PC-3 (cell line): ENCODE results near the gene DAND5. TPM values are rescaled to one million over a fixed set of nuclear protein-coding genes. Genes with fewer than 3 reads are reported as not detected.

Experiments
- ATAC-seq: fragments of 200-7000 bp; cut with Tn5 transposase; 2 replicates; pipeline ENCODE4 v1.9.1; 2020; ENCODE audit warnings: mild to moderate bottlenecking, moderate library complexity
- BruUV-seq: library from RNA; stranded (reverse); fragments of 400-500 nt; replicated peaks from 2 replicates; lab custom pipeline; 2021; lab: Mats Ljungman, UMichigan
- CTCF ChIA-PET: fragments of 300-600 bp; sonication (Branson Sonifier 250); formaldehyde crosslinking; loops from one replicate; lab custom pipeline; 2022; ENCODE audit warnings: antibody characterized with exemption; lab: Charles Lee
- POLR2A ChIA-PET: fragments of 300-600 bp; sonication (Branson Sonifier 250); formaldehyde crosslinking; loops from one replicate; lab custom pipeline; 2022; ENCODE audit warnings: antibody characterized with exemption; ENCODE audit not compliant: unreplicated experiment; lab: Charles Lee
- DNase-seq: peaks from one replicate; pipeline ENCODE4 v3.0.0-alpha.2; 2015
- H2AFZ ChIP-seq: fragments of 300-600 bp; sonication (generic); 2 replicates; pipeline ENCODE4 v1.6.0; 2016; ENCODE audit warnings: antibody characterized with exemption, low read length
- H3F3A ChIP-seq: fragments of 300-600 bp; sonication (generic); one replicate; pipeline ENCODE4 v1.6.0; 2017; ENCODE audit warnings: antibody characterized with exemption, low read length, control low read depth, mild to moderate bottlenecking; ENCODE audit not compliant: unreplicated experiment
- H3K27ac ChIP-seq: fragments of 300-600 bp; sonication (generic); 2 replicates; pipeline ENCODE4 v1.5.1; 2016; ENCODE audit warnings: mild to moderate bottlenecking, low read length
- H3K27me3 ChIP-seq: fragments of 300-600 bp; sonication (generic); 2 replicates; pipeline ENCODE4 v1.6.1; 2016; ENCODE audit warnings: low read length, mixed read lengths
- H3K36me3 ChIP-seq: fragments of 300-600 bp; sonication (generic); 2 replicates; pipeline ENCODE4 v1.6.1; 2016; ENCODE audit warnings: low read depth, mixed run types, low read length, mixed read lengths
- H3K4me1 ChIP-seq: fragments of 300-600 bp; sonication (generic); 2 replicates; pipeline ENCODE4 v1.5.1; 2016; ENCODE audit warnings: low read length; ENCODE audit not compliant: insufficient read depth
- H3K4me2 ChIP-seq: fragments of 300-600 bp; sonication (generic); 2 replicates; pipeline ENCODE4 v1.6.0; 2016; ENCODE audit warnings: low read length
- H3K4me3 ChIP-seq: fragments of 300-600 bp; sonication (generic); 2 replicates; pipeline ENCODE4 v1.5.1; 2016; ENCODE audit warnings: mild to moderate bottlenecking, low read length, mixed read lengths
- H3K79me2 ChIP-seq: fragments of 300-600 bp; sonication (generic); 2 replicates; pipeline ENCODE4 v1.6.1; 2017; ENCODE audit warnings: low read length, mixed read lengths
- H3K9ac ChIP-seq: fragments of 300-600 bp; sonication (generic); 2 replicates; pipeline ENCODE4 v1.6.0; 2016; ENCODE audit warnings: mild to moderate bottlenecking, low read length
- H3K9me2 ChIP-seq: fragments of 300-600 bp; sonication (generic); replicated peaks from 2 replicates; pipeline ENCODE4 v1.6.1; 2016; ENCODE audit warnings: mixed run types, low read length, mixed read lengths
- H3K9me3 ChIP-seq: fragments of 300-600 bp; sonication (generic); 2 replicates; pipeline ENCODE4 v1.6.1; 2016; ENCODE audit warnings: low read length, mixed read lengths
- H4K20me1 ChIP-seq: fragments of 300-600 bp; sonication (generic); 2 replicates; pipeline ENCODE4 v1.6.1; 2016; ENCODE audit warnings: low read length, mixed read lengths
- CTCF ChIP-seq: fragments of 300-600 bp; sonication (generic); conservative IDR thresholded peaks from 2 replicates; pipeline ENCODE4 v1.5.1; 2017; ENCODE audit warnings: antibody characterized with exemption, low read depth, mild to moderate bottlenecking, low read length
- EZH2 ChIP-seq: fragments of 300-600 bp; sonication (generic); IDR thresholded peaks from one replicate; pipeline ENCODE4 v1.6.1; 2017; ENCODE audit warnings: antibody characterized with exemption, mild to moderate bottlenecking, low read length; ENCODE audit not compliant: unreplicated experiment
- EZH2phosphoT487 ChIP-seq: fragments of 300-600 bp; sonication (generic); IDR thresholded peaks from 2 replicates; pipeline ENCODE4 v1.6.1; 2018; ENCODE audit warnings: mild to moderate bottlenecking, antibody characterized with exemption, low read length, borderline replicate concordance
- intact Hi-C: fragments of 100-400 bp; cut with micrococcal nuclease; formaldehyde crosslinking; loops from 2 replicates; pipeline ENCODE4 v1.9.0; 2023
- total RNA-seq: library from RNA; depleted of rRNA; stranded (reverse); fragments of >200 nt; gene quantifications from 2 replicates; pipeline ENCODE4 v1.2.3, GENCODE V29; 2014

The DAND5 gene
- total RNA-seq, 1 experiment from 2014 or later: 0.55 TPM

- no peak for TF ChIP-seq EZH2phosphoT487
- TF ChIP-seq CTCF: no peak
- no peak for TF ChIP-seq EZH2
- no peaks in the 10 kb centered on the region for H4K20me1 ChIP-seq
- BruUV-seq: no TSS peak
- no peaks in the 10 kb centered on the region for H3K27me3 ChIP-seq
- ATAC-seq (no peak), DNase-seq (no peak)
- H2AFZ ChIP-seq: no peak overlapping the region
- H3K27ac ChIP-seq: no peak overlapping the region
- intact Hi-C loops: no loop called here
- no peaks in the 10 kb centered on the region for H3K36me3 ChIP-seq
- H3K9me3 ChIP-seq: no peaks in the 10 kb centered on the region
- no peaks in the 10 kb centered on the region for H3K79me2 ChIP-seq
- POLR2A ChIA-PET: no interaction called here
- H3K4me2 ChIP-seq: no peak overlapping the region
- no peaks in the 10 kb centered on the region for H3F3A ChIP-seq
- no peak overlapping the region for H3K4me3 ChIP-seq
- no peaks in the 10 kb centered on the region for H3K9me2 ChIP-seq
- CTCF ChIA-PET: no interaction called here
- no peaks in the 10 kb centered on the region; the same call in 1 of the 2 replicates for H3K4me1 ChIP-seq
- H3K9ac ChIP-seq: no peak overlapping the region
These were observed 869 bp downstream of the DAND5 start for GRCh38 chr19:12970070-12970820.

- H3K9ac ChIP-seq: no peak overlapping the region
- no peak overlapping the region for H2AFZ ChIP-seq
- H3K4me1 ChIP-seq: no peaks in the 10 kb centered on the region
- CTCF ChIA-PET: no interaction called here
- BruUV-seq: no TSS peak
- no peaks in the 10 kb centered on the region for H4K20me1 ChIP-seq
- ATAC-seq (no peak), DNase-seq (no peak)
- no peaks in the 10 kb centered on the region for H3F3A ChIP-seq
- no peaks in the 10 kb centered on the region for H3K27me3 ChIP-seq
- no peak overlapping the region for H3K4me2 ChIP-seq
- intact Hi-C loops: no loop called here
- POLR2A ChIA-PET: no interaction called here
- H3K27ac ChIP-seq: no peak overlapping the region
- H3K9me3 ChIP-seq: no peaks in the 10 kb centered on the region
- H3K36me3 ChIP-seq: no peaks in the 10 kb centered on the region
- no peak for TF ChIP-seq EZH2phosphoT487
- no peak for TF ChIP-seq CTCF
- TF ChIP-seq EZH2: no peak
- no peak overlapping the region for H3K4me3 ChIP-seq
- no peaks in the 10 kb centered on the region for H3K9me2 ChIP-seq
- no peaks in the 10 kb centered on the region for H3K79me2 ChIP-seq
These were observed 3.9 kb downstream of the DAND5 start for GRCh38 chr19:12973236-12973635.
